Liver (tissue), 3 donors: ENCODE results near the gene NCK1.

Source experiments
- EGR1 ChIP-seq, 2 donors: IDR thresholded peaks; 2 replicates each; pipeline ENCODE4 v1.6.1; 2016 to 2018; ENCODE audit warnings: antibody characterized with exemption in 2 of 2, low read depth in 2 of 2
- GABPA ChIP-seq, 2 donors: IDR thresholded peaks in 1 of 2; conservative IDR thresholded peaks in 1 of 2; 2 replicates each; pipeline ENCODE4 v1.6.1; 2016; ENCODE audit warnings: antibody characterized with exemption in 2 of 2, mild to moderate bottlenecking in 1 of 2, moderate library complexity in 1 of 2
- HNF4A ChIP-seq, 2 donors: conservative IDR thresholded peaks; 2 replicates each; pipeline ENCODE4 v1.6.1; 2016; ENCODE audit warnings: antibody characterized with exemption in 2 of 2, mild to moderate bottlenecking in 2 of 2
- JUND ChIP-seq, 2 donors: IDR thresholded peaks; 2 replicates each; pipeline ENCODE4 v1.6.1; 2016; ENCODE audit warnings: antibody characterized with exemption in 2 of 2
- NR2F2 ChIP-seq: IDR thresholded peaks from 2 replicates; pipeline ENCODE4 v1.6.1; 2016; ENCODE audit warnings: antibody characterized with exemption
- RAD21 ChIP-seq, 2 donors: IDR thresholded peaks; 2 replicates each; pipeline ENCODE4 v1.6.1; 2016; ENCODE audit warnings: antibody characterized with exemption in 2 of 2, mild to moderate bottlenecking in 2 of 2
- RXRA ChIP-seq, 2 donors: IDR thresholded peaks; 2 replicates each; pipeline ENCODE4 v1.6.1; 2017 to 2018; ENCODE audit warnings: antibody characterized with exemption in 2 of 2, mild to moderate bottlenecking in 1 of 2
- TAF1 ChIP-seq: conservative IDR thresholded peaks from 2 replicates; pipeline ENCODE4 v1.6.1; 2016; ENCODE audit warnings: antibody characterized with exemption, mild to moderate bottlenecking
- YY1 ChIP-seq: IDR thresholded peaks from 2 replicates; pipeline ENCODE4 v1.6.1; 2016; ENCODE audit warnings: antibody characterized with exemption, mild to moderate bottlenecking
- TF ChIP-seq, protein P1 (sequence below): fragments of 150-350 bp; IDR thresholded peaks from 2 replicates; pipeline ENCODE4 v1.5.1; 2017; ENCODE audit warnings: improper control_type of control experiment, low read depth, low read length; ENCODE audit not compliant: missing input control
- TF ChIP-seq, protein P2 (sequence below): IDR thresholded peaks from 2 replicates; pipeline ENCODE4 v1.6.1; 2016; ENCODE audit warnings: antibody characterized with exemption, mild to moderate bottlenecking
- TF ChIP-seq, protein P3 (sequence below): IDR thresholded peaks from 2 replicates; pipeline ENCODE4 v1.6.1; 2016; ENCODE audit warnings: antibody characterized with exemption
- TF ChIP-seq, protein P4 (sequence below): IDR thresholded peaks from 2 replicates; pipeline ENCODE4 v1.6.1; 2016; ENCODE audit warnings: antibody characterized with exemption
- donor health status: healthy.
- donor health status: healthy.

DNA sequence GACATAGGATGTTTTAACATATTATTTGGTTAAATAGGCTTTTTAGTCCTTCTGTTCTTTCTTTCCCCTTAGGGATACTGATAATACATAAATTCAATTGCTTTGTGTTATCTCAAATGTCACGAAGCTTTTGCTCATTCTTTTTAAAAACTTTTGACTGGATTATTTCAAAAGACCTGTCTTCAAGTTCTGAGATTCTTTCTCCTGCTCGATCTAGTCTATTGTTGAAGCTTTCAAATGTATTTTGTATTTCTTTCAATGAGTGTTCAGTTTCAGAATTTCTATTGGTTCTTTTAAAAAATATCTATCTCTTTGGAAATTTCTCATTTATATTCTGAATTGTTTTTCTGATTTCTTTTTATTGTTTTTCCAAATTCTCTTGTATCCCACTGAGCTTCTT, 112.7 kb downstream of the NCK1 start:
- TF ChIP-seq HNF4A (conservative IDR thresholded peaks at IDR 0.05) = no peak
- TF ChIP-seq, protein P1, sequence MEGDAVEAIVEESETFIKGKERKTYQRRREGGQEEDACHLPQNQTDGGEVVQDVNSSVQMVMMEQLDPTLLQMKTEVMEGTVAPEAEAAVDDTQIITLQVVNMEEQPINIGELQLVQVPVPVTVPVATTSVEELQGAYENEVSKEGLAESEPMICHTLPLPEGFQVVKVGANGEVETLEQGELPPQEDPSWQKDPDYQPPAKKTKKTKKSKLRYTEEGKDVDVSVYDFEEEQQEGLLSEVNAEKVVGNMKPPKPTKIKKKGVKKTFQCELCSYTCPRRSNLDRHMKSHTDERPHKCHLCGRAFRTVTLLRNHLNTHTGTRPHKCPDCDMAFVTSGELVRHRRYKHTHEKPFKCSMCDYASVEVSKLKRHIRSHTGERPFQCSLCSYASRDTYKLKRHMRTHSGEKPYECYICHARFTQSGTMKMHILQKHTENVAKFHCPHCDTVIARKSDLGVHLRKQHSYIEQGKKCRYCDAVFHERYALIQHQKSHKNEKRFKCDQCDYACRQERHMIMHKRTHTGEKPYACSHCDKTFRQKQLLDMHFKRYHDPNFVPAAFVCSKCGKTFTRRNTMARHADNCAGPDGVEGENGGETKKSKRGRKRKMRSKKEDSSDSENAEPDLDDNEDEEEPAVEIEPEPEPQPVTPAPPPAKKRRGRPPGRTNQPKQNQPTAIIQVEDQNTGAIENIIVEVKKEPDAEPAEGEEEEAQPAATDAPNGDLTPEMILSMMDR = no peak
- TF ChIP-seq, protein P2, sequence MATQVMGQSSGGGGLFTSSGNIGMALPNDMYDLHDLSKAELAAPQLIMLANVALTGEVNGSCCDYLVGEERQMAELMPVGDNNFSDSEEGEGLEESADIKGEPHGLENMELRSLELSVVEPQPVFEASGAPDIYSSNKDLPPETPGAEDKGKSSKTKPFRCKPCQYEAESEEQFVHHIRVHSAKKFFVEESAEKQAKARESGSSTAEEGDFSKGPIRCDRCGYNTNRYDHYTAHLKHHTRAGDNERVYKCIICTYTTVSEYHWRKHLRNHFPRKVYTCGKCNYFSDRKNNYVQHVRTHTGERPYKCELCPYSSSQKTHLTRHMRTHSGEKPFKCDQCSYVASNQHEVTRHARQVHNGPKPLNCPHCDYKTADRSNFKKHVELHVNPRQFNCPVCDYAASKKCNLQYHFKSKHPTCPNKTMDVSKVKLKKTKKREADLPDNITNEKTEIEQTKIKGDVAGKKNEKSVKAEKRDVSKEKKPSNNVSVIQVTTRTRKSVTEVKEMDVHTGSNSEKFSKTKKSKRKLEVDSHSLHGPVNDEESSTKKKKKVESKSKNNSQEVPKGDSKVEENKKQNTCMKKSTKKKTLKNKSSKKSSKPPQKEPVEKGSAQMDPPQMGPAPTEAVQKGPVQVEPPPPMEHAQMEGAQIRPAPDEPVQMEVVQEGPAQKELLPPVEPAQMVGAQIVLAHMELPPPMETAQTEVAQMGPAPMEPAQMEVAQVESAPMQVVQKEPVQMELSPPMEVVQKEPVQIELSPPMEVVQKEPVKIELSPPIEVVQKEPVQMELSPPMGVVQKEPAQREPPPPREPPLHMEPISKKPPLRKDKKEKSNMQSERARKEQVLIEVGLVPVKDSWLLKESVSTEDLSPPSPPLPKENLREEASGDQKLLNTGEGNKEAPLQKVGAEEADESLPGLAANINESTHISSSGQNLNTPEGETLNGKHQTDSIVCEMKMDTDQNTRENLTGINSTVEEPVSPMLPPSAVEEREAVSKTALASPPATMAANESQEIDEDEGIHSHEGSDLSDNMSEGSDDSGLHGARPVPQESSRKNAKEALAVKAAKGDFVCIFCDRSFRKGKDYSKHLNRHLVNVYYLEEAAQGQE = no peak
- TF ChIP-seq GABPA (IDR thresholded peaks at IDR 0.05 in 1 of 2, conservative IDR thresholded peaks at IDR 0.05 in 1 of 2) = no peak
- TF ChIP-seq, protein P3, sequence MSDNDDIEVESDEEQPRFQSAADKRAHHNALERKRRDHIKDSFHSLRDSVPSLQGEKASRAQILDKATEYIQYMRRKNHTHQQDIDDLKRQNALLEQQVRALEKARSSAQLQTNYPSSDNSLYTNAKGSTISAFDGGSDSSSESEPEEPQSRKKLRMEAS = no peak
- no peak for TF ChIP-seq NR2F2
- TF ChIP-seq, protein P4, sequence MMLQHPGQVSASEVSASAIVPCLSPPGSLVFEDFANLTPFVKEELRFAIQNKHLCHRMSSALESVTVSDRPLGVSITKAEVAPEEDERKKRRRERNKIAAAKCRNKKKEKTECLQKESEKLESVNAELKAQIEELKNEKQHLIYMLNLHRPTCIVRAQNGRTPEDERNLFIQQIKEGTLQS = no peak
- TF ChIP-seq JUND (IDR thresholded peaks at IDR 0.05) = no peak
- no peak for TF ChIP-seq RAD21 (IDR thresholded peaks at IDR 0.05)
- no peak for TF ChIP-seq EGR1 (IDR thresholded peaks at IDR 0.05; ENCODE audit: low read depth in 2 of 2)
- no peak for TF ChIP-seq RXRA (IDR thresholded peaks at IDR 0.05)
- TF ChIP-seq YY1 = no peak
- no peak for TF ChIP-seq TAF1
